ENCODE results near the gene TMEM151B. TPM values are rescaled to one million over a fixed set of nuclear protein-coding genes. Genes with fewer than 3 reads are reported as not detected.

The TMEM151B gene
- total and polyA plus RNA-seq, 9 of the 15 experiments (the other 6 are each of a cell fraction or from before 2014, with no cell fraction given): not detected

DNA sequence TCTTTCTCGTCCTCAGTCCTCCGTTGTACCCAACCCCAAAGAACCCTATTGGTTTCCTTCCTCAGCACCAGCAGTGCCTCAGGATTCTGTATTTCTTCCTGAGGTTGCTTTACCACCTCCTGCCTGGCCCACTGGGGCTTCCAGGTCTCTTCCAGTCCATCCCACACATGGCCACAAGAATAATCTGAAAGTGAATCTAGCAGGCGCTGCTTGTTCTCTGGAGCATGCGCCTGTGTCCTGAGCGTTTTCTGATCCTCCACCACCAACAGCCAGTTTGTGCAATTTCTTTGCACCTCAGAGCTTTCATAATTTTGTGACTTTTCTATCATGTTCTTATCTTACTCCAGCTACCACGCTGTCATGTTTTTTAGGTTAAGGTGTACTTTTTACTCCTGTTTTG is 35.0 kb upstream of the TMEM151B start:
- ChIA-PET POLR2A (interaction anchor here (1.1 to 6.0 kb wide), 4 partner anchors 12 to 62 kb away, joined by 3 to 90 read pairs (median 28); partner anchors contain the start of genes HSP90AB1, SLC29A1 and SLC35B2), CTCF (ENCODE audit: low intra/inter-chr PET ratio) (interaction anchor here (3.3 kb wide), 1 partner anchor 63 kb away, joined by 26 read pairs; no protein-coding TSS in a partner anchor)
- Histone ChIP-seq H3K9me3 (replicated peaks; ENCODE audit: control insufficient read depth, insufficient read depth, low read depth, low read length) (no peaks in the 10 kb centered on the region), H3K79me2 (ENCODE audit: control insufficient read depth, insufficient read depth, low read length) (no peaks in the 10 kb centered on the region), H3K4me3 (no peak overlapping the region), H3K9ac (ENCODE audit: insufficient read depth in 1 of 2, low read depth in 2 of 2, low read length in 2 of 2) (peak overlapping the region in 1 of 2 experiments; percentile 23; a peak in 1 of 4 replicates), H3K36me3 (ENCODE audit: control insufficient read depth, insufficient read depth, low read length) (peaks cover 47% of the 10 kb centered on the region), H2AFZ (ENCODE audit: low read depth, low read length) (no peak overlapping the region), H3K27ac (ENCODE audit: extremely low read depth, low read depth, low read length) (no peak overlapping the region), H3K9me1 (ENCODE audit: control insufficient read depth, insufficient read depth, low read length) (no peaks in the 10 kb centered on the region), H3K4me1 (replicated peaks in 1 of 2; ENCODE audit: control insufficient read depth in 2 of 2, insufficient read depth in 2 of 2, low read length in 2 of 2) (peaks cover 16 to 33% of the 10 kb centered on the region in 2 experiments; a peak in 4 of 5 replicates), H3K27me3 (ENCODE audit: control insufficient read depth in 2 of 2, insufficient read depth in 2 of 2, low read length in 2 of 2) (no peaks in the 10 kb centered on the region), H4K20me1 (replicated peaks; ENCODE audit: control insufficient read depth, insufficient read depth, low read length) (no peaks in the 10 kb centered on the region), H3K4me2 (ENCODE audit: insufficient read depth, low read length) (no peak overlapping the region)
- DNase-seq (ENCODE audit: extremely low read depth in 1 of 4, low spot score in 3 of 4): no peak
- TF ChIP-seq, protein P1, sequence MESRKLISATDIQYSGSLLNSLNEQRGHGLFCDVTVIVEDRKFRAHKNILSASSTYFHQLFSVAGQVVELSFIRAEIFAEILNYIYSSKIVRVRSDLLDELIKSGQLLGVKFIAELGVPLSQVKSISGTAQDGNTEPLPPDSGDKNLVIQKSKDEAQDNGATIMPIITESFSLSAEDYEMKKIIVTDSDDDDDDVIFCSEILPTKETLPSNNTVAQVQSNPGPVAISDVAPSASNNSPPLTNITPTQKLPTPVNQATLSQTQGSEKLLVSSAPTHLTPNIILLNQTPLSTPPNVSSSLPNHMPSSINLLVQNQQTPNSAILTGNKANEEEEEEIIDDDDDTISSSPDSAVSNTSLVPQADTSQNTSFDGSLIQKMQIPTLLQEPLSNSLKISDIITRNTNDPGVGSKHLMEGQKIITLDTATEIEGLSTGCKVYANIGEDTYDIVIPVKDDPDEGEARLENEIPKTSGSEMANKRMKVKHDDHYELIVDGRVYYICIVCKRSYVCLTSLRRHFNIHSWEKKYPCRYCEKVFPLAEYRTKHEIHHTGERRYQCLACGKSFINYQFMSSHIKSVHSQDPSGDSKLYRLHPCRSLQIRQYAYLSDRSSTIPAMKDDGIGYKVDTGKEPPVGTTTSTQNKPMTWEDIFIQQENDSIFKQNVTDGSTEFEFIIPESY (CRISPR knock-in tag; IDR thresholded peaks at IDR 0.05): peak; percentile 67
- TF ChIP-seq NRF1 (conservative IDR thresholded peaks at IDR 0.05 in 1 of 2, IDR thresholded peaks at IDR 0.05 in 1 of 2) (peak; percentile 27 to 51; a peak in 2 of 4 replicates), NFATC3 (IDR thresholded peaks at IDR 0.05) (no peak), ZBTB7A (IDR thresholded peaks at IDR 0.05; ENCODE audit: borderline replicate concordance, control insufficient read depth, low read depth, low read length) (no peak)
- in situ Hi-C loops (cut with MboI): loop anchor here (5.0 kb wide), 1 partner anchor 63 kb away; no protein-coding TSS in a partner anchor
- 76% methylated on average over 6 of the region's 6 CpGs for WGBS (ENCODE audit: insufficient coverage, low coverage, missing lambda C conversion rate)
- BruUV-seq (replicated peaks): no TSS peak
- intact Hi-C loops (cut with micrococcal nuclease): no loop called here
- no peak for ATAC-seq
- no peak for FAIRE-seq

Data from K562 (cell line).